ENCODE results near the gene TUFT1. TPM values are rescaled to one million over a fixed set of nuclear protein-coding genes. Genes with fewer than 3 reads are reported as not detected.
"Not testable (repeated sequence)": the region's sequence is repeated elsewhere in the genome, so short reads cannot be mapped to it uniquely, and the experiment has no call there.

Gene TUFT1
- total and polyA plus RNA-seq, 8 donors: 5.6 to 16.8 (median 8.6) TPM

GRCh38 chr1:151593730-151594129, 53.6 kb downstream of the TUFT1 start:
- TF ChIP-seq, protein P1, sequence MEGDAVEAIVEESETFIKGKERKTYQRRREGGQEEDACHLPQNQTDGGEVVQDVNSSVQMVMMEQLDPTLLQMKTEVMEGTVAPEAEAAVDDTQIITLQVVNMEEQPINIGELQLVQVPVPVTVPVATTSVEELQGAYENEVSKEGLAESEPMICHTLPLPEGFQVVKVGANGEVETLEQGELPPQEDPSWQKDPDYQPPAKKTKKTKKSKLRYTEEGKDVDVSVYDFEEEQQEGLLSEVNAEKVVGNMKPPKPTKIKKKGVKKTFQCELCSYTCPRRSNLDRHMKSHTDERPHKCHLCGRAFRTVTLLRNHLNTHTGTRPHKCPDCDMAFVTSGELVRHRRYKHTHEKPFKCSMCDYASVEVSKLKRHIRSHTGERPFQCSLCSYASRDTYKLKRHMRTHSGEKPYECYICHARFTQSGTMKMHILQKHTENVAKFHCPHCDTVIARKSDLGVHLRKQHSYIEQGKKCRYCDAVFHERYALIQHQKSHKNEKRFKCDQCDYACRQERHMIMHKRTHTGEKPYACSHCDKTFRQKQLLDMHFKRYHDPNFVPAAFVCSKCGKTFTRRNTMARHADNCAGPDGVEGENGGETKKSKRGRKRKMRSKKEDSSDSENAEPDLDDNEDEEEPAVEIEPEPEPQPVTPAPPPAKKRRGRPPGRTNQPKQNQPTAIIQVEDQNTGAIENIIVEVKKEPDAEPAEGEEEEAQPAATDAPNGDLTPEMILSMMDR (IDR thresholded peaks at IDR 0.05): no peak
- H3K27ac ChIP-seq: peak overlapping the region in 1 of 2 donors; percentile 33
- no peak for DNase-seq
- H3K27me3 ChIP-seq: no peaks in the 10 kb centered on the region
- peak; percentile 15 for ATAC-seq
- intact Hi-C loops (cut with DNase I): no loop called here
- peaks cover 0 to 7% of the 10 kb centered on the region in 2 donors for H3K9me3 ChIP-seq
- H3K36me3 ChIP-seq: no peaks in the 10 kb centered on the region
- H3K4me1 ChIP-seq: peaks cover 0 to 10% of the 10 kb centered on the region in 2 donors
- H3K4me3 ChIP-seq: no peak overlapping the region

DNA sequence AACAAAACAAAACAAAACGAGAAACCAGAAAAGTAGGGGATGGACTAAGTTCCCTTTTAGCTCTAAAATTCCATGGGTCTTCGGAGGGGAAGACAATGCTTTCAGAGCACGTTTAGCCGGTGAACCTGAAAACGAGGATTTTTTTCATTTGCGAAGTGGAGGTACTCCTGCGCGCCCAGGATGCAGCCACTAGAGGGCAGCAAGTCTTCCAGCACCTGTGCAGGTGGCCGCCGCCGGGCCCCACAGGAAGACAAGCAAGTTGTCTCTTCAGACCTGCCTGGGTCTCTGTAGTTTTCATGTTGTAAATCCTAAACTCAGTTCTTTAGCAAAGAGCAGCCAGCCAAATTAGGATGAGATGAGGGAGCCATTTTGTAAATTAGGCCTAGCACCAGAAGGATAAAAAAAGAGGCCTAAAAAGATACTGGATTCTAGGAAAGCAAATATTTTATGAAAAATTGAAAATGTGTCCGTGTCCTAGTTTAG, 54.1 kb downstream of the TUFT1 start:
- ATAC-seq (peak; percentile 99), DNase-seq (peak; percentile 35 to 96 (median 77))
- TF ChIP-seq, protein P1 (IDR thresholded peaks at IDR 0.05): peak; percentile 86 to 88
- Histone ChIP-seq H3K27ac (peak overlapping the region in 1 of 2 donors; percentile 33), H3K27me3 (no peaks in the 10 kb centered on the region), H3K4me3 (no peak overlapping the region), H3K36me3 (no peaks in the 10 kb centered on the region), H3K4me1 (peaks cover 0 to 10% of the 10 kb centered on the region in 2 donors), H3K9me3 (peaks cover 0 to 7% of the 10 kb centered on the region in 2 donors)
- intact Hi-C loops (cut with DNase I): no loop called here

DNA sequence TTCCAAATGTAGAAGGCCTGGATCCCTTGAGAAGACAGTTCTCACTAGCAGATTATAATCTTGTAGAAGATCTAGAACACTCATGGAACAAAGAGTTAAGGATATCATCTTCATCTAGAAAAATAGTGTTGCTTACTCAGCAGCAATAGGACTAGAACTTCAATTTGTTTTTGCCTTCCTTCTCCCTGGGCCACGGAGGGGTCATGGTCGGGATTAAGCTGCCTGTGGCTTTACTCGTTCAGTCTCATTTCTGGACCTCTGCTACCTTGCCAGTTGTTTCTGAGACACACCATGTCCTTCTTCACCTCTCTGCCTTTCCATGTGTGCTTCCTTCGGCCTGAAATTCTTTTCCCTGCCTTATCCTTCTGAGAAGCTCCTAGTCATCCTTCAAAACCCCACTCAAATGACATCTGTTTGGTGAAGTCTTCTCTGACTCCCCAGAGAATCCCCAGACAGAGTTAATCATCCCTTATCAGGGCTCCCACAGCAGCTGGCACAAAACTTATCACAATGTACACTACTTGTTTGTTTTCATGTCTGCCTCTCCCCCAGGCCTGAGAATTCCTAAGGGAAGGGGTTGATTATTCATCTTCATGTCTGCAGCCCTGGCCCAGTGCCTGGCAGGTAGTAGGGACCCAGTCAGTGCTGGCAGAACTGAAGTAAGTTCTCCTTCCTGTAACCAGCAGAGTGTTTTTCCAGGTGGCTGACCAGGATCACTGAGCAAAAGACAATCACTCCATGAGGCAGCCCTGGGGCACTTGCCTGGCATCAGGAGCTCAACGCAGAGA, 56.3 kb downstream of the TUFT1 start:
- no peak overlapping the region for H3K27ac ChIP-seq
- no peaks in the 10 kb centered on the region for H3K36me3 ChIP-seq
- no peaks in the 10 kb centered on the region for H3K9me3 ChIP-seq
- ATAC-seq (no peak), DNase-seq (no peak)
- H3K4me3 ChIP-seq: no peak overlapping the region
- H3K27me3 ChIP-seq: no peaks in the 10 kb centered on the region
- intact Hi-C loops (cut with DNase I): no loop called here
- peaks cover 0 to 10% of the 10 kb centered on the region in 2 donors for H3K4me1 ChIP-seq
- TF ChIP-seq, protein P1 (IDR thresholded peaks at IDR 0.05): no peak

DNA sequence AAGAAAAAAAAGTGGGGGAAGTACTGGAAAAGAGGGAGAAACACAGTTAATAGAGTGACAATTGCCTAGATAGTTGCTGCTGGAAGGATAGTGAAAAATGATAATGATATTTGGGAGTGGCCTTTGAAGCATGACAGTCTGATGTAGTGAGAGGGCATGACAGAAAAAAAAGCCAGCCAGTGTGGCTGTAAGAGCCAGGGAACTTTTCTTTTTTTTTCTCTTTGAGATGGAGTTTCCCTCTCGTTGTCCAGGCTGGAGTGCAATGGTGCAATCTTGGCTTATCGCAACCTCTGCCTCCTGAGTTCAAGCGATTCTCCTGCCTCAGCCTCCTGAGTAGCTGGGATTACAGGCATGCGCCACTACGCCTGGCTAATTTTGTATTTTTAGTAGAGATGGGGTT, 62.4 kb downstream of the TUFT1 start:
- intact Hi-C loops (cut with DNase I); H3K4me1 ChIP-seq; H3K36me3 ChIP-seq; DNase-seq; H3K27me3 ChIP-seq; H3K4me3 ChIP-seq; ATAC-seq; H3K27ac ChIP-seq; H3K9me3 ChIP-seq: not testable (repeated sequence)

DNA sequence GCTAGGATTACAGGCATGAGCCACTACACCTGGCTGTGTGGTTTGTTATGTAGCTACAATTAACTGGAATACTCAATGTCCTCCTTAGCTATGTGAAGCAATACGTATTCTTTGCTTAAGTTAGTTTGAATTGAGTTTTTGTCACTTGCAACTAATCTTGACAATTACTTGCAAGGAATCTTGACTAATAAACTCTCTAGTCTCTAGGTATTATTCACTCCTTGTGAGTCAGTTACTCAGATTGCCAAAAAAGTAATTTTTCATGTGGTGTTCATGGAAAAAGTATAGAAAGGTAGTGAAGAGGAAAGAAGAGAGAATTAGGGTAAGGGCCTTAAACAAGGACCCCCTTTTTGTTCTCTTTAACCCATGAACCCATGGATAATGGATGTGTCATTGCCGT, 64.2 kb downstream of the TUFT1 start:
- no peak overlapping the region for H3K4me3 ChIP-seq
- ATAC-seq (no peak), DNase-seq (no peak)
- no peaks in the 10 kb centered on the region for H3K27me3 ChIP-seq
- TF ChIP-seq, protein P1 (IDR thresholded peaks at IDR 0.05): no peak
- no peaks in the 10 kb centered on the region for H3K36me3 ChIP-seq
- H3K4me1 ChIP-seq: peaks cover 0 to 14% of the 10 kb centered on the region in 2 donors
- no peaks in the 10 kb centered on the region for H3K9me3 ChIP-seq
- intact Hi-C loops (cut with DNase I): no loop called here
- no peak overlapping the region for H3K27ac ChIP-seq

All from left lung (tissue), 10 donors.